Renal cortical epithelial cell (primary cell): ENCODE results near the gene ADGRF5. TPM values are rescaled to one million over a fixed set of nuclear protein-coding genes. Genes with fewer than 3 reads are reported as not detected.

Experiments used
- DNase-seq: peaks from one replicate; pipeline ENCODE4 v3.0.0-alpha.2; 2011; ENCODE audit warnings: low read depth
- total RNA-seq: library from RNA; depleted of rRNA; stranded (reverse); fragments of >200 nt; gene quantifications from 2 replicates; pipeline ENCODE4 v1.2.3, GENCODE V29; 2014

The ADGRF5 gene, protein sequence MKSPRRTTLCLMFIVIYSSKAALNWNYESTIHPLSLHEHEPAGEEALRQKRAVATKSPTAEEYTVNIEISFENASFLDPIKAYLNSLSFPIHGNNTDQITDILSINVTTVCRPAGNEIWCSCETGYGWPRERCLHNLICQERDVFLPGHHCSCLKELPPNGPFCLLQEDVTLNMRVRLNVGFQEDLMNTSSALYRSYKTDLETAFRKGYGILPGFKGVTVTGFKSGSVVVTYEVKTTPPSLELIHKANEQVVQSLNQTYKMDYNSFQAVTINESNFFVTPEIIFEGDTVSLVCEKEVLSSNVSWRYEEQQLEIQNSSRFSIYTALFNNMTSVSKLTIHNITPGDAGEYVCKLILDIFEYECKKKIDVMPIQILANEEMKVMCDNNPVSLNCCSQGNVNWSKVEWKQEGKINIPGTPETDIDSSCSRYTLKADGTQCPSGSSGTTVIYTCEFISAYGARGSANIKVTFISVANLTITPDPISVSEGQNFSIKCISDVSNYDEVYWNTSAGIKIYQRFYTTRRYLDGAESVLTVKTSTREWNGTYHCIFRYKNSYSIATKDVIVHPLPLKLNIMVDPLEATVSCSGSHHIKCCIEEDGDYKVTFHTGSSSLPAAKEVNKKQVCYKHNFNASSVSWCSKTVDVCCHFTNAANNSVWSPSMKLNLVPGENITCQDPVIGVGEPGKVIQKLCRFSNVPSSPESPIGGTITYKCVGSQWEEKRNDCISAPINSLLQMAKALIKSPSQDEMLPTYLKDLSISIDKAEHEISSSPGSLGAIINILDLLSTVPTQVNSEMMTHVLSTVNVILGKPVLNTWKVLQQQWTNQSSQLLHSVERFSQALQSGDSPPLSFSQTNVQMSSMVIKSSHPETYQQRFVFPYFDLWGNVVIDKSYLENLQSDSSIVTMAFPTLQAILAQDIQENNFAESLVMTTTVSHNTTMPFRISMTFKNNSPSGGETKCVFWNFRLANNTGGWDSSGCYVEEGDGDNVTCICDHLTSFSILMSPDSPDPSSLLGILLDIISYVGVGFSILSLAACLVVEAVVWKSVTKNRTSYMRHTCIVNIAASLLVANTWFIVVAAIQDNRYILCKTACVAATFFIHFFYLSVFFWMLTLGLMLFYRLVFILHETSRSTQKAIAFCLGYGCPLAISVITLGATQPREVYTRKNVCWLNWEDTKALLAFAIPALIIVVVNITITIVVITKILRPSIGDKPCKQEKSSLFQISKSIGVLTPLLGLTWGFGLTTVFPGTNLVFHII (N-terminal part only)
- total RNA-seq: 0.17 and 0.70 TPM in 2 replicates

DNA sequence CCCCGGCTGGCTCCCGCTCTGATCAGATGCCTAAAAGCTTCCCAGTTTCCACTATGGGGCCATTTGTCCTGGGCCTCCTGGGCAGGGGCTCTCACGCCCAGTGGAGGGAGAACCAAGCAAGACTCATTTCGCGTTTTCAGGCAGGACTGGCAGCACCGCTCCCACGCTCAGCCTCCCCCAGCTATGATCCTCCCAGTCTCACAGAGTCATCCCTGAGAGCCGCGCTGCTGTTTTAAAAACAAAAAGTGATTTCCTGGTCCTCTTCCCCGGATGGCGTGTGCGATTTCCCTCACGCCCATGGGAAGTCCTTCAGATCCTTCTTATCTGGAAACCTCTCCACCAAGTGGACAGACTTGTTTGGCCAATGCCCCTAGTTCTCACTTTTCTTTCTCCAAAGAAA is at the start of gene ADGRF5:
ADGRF5 (minus strand) TSS at position 208 of the 400 bp plus-strand sequence. CDS start 15,176 bp downstream, outside the sequence.
- DNase-seq: no peak

DNA sequence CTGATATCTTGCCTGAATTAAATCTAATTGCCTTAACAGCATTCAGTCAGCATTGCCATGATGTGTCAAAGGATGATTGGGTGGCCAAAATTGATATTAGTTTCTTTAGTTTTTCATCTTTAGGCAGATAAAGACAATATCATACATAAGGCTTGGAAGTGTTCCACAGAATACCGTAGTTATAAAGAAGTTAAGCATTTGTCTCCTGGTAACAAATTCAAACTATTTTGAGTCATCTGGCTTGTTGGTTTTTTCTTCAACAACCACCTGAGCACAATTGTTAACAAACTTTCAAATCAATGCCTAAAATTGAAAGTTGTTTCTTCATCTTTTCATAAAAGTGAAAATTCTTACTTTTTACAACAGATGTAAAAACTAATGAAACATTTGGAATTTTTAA is 47.5 kb upstream of the ADGRF5 start:
- peak; percentile 19 for DNase-seq

DNA sequence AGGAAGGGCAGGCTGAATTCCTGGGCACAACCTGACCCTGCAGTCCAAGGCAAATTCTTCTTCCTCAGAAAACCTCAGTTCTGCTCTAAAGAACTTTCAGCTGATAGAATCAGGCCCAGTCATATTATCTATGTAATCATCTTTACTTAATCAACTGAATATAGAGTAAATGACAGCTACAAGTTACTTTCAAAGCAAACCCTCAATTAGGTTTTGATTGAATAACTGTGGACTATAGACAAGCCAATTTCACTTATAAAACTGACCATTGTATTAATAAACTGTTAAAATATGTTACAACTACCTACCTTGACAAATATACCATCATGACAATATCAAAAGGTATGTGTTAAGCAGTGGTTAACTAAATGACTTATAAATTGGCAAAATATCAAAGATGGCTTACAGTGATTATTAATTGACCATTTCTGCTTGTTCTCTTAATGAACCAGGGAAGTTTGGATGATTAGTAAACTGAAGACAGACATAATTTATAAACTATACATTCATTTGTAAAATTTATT is 46.1 kb upstream of the ADGRF5 start:
- DNase-seq: peak; percentile 46

DNA sequence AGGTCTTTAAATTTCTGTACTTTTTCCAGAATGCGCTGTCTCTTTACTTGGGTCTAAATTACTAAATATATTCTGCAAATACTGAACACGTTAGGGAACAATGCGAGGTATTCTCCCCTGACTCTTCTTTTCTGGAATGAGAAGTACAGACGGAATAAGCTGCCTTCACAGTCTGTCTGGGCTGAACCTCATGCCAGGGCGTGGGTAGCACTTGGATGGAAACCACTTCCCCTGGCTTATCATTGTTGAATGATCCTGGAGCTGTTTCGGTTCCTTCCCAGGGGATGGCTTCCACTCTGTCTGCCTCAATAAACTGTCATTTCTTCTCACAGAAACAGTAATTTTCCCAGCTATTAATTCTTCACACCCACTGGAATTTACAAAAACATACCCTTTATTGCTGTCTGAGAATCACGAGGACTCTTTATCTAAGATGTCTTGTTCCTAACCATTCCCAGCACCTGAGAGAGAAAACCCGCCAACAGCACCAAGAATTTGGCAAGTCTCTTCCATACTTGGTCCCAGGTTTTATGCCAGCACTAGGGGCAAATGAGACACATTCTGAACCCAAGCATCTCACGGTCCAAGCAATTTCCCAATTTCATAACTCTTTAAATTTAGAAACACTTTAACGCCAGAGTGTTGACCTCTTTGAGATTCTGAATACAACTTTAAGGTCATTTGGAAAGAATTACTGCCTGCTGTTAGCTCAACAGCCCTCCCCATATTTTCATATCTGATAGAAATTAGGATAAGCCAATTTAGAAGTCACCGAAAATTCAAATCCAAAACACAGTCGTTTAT is 43.2 kb upstream of the ADGRF5 start:
- DNase-seq: no peak

DNA sequence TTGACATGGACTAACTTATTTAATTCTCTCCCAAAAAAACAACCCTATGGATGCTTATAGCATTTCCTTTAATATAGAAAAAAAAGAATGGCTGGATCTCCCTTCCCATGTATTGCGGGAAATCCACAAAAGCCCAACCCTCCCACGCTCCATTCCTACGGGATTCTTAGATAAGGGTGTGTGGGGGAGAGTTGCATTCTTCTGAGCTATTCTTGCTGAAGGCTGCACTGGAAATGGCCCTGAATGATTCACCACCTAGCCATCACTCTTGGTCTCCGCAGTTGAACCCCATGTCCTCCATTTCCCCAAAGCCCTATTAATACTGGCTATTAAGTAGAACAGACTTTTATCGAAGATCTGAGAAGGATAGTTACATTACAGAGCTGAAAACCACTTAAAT is 41.9 kb upstream of the ADGRF5 start:
- peak; percentile 19 for DNase-seq

DNA sequence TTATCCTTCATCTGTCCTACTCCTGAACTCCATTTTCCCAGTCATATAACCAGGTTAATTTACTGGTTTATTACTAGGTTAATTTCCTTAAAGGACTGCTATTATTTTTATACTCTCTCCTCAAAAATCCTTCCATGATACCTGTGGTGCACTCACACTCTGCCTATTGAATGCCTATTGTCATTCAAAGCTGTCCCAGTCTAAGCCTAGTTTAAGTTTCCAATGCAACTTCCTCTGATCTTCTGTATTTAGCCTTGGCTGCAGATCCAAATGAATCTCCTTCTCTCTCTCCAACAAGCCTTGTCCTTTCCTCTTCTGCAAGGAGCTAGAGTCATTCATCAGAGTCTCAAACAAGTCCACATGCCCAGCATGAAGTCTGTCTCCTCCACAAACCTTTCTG is 41.3 kb upstream of the ADGRF5 start:
- no peak for DNase-seq

DNA sequence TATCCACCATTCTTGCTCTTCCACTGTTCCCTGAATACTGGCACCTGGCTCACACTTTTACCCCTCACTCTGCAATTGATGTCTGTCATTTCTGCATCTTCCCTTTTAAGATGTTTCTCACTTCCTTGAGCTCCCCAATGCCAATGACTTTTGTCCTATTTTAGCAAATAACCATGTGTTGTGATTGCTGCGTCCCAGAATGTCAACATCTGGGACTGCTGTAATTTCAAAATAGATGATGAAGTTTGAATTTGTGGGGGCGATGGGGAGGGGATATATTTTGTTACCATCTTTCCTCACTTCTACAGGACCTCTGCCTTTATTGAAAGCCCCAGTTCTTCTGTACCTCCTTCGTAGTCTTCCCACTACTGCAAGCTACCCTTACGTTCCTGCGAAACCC is 40.0 kb upstream of the ADGRF5 start:
- DNase-seq: no peak

DNA sequence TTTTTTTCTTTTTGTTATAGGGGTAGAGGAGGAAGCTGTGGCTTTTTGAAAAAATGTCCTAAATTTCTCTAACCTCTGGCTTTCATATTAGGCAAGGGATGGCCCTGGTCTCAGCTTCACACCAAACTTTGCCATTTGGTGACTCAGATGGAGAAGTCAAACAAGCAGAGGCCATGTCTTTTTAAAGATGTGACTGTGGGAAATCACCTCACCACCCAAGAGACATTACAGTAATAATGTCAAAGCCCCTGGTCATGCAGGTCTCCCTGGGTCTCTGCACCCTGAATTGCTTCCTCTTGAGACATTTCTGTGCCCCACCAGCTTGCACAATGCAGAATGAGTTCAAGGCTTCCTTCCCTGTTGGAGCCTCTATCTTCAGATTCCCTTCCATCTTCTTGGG is 39.5 kb upstream of the ADGRF5 start:
- DNase-seq: no peak

DNA sequence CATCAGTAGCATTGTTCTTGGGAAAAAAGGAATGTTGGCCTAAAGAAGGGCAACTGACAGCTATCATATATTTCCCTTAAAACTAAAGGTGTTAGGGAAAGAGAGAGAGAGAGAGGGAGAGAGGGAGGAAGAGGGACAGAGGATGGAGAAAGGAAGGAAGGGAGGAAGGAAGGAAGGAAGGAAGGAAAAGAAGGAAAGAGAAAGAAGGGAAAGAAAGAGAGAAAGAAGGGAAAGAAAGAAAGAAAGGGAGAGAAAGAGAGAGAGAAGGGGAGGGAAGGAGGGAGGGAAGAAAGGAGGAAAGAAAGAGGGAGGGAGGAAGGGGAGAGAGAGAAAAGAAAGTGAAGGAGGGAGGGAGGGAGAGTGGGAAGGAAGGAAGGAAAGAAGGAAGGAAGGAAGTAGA is 37.7 kb upstream of the ADGRF5 start:
- DNase-seq: no peak

DNA sequence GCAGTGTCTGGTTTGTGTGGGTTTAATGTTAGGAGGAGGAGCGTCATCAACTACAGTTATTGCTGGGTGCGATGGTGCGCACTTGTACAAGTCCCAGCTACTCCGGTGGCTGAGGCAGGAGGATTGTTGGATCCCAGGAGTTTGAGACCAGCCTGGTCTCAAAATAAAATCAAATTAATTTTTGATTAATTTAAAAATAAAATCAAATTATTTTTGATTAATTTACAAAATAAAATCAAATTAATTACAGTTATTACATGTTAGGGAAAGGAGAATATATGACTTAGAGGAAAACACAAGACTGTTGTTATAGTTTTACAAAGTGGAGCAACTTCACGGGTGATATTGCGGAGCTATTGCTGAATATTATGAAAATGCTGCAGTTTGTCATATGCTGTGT is 34.7 kb upstream of the ADGRF5 start:
- DNase-seq: no peak

DNA sequence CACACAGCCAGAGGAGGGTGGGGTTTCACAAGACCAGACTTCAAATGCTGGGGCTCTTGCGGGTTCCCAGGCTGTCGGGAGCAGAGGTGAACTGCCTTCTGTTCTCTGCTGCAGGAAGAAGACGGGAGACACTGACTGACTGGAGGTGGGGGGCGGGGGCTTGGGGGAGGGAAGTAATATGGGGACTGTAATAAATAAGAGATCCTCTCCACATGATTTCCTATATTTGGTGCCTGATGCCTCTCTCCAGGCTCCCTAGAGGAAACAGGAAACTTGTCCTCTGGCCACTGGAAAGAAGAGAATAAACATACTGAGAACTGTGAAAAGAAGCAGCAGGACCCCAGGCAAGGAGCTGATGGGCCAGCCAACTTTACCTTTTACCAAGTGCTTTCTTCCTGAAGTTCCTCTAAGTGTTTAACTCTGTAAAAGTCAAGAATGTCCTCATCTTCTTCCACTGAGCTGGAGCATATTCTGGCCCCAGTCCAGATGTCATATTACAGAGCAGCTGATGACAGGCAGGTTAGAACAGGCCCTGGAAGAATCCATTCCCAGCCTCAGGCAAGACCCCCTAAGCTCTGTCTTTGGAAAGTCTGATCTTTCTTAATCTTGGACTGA is 33.2 kb upstream of the ADGRF5 start:
- peak; percentile 26 for DNase-seq

DNA sequence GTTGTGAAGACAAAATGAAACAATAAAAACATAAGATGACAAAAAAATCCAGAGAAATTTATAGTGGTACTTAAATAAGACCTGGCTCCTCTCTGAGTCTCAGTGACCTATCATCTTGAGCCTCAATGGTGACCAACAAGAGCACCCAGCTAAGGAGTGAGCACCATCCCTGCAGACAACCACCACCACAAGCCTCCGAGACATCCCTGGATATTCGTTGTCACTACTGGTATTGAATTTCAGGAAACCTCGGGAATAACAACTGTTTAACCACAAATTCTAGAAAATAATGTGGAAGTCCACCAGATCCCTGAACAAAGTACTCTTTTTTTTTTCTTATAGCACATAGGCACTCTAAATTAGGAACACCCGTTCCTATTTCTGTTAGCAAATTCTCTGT is 32.2 kb upstream of the ADGRF5 start:
- DNase-seq: no peak

DNA sequence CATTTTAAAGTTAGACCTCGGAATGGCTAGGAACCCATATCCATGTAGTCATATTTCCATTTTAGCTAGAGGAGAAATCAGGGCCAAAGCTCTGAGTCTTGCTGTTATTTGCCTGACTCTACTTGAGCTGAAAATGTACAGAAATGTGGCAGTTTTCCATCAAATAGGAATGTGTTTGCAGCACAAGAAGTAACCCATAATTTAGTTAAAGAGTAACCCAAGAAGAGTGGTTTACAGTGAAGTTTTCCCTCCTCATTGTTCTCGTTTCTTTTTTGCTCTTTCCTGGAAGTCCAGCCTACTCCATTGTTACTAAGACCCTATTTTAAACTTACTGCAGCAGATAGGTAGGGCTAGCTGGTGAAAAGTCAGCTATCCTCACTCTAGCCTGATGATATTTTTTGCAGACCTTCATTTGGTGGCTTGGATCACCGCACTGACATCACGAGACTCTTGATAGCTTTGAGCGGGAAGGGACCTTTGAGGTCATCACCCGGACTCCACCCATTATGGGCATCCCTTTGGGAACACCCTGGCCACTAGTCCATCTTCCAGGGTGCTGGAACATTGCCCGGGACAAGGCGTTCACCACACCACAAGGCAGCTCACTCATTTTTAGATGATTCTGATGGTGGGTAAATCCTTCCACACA is 28.0 kb upstream of the ADGRF5 start:
- peak; percentile 93 for DNase-seq

DNA sequence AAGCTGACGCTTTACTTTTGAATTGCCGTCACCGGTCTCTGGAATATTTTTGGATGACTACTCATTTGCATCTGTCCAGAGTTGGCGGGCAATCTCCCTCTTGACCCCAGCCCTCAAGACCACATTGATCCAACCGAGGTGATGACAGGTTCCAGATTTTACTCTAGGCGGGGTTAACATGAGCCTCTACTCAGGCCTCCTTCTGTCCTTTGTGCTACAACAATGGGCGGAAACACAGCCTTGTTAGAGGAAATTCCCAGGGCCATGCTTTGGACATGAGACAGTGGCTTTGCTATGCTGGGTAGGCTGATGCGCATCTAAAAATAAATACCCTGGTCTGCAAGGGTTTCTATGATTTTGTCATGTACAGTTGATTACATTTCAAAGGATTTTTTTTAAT is 27.0 kb upstream of the ADGRF5 start:
- peak; percentile 26 for DNase-seq

DNA sequence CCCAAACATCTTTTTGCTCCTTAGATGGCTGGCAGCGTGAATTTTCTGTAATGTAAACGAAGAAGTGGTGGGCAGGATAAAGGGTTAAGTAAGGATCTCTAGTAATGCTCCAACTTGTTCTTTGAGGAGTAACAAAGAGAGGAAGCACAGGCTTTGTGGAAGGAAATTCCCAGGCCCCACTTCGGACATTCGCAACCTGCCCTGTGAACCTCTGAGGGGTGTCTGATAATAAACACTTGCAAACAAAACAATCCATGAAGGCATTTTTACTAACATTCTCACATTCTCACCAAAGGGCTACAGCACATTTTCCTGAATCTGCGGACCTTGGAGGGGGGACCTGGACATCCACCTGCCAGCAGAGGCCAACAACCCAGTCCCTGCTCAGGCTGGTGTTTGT is 25.8 kb upstream of the ADGRF5 start:
- DNase-seq: no peak

DNA sequence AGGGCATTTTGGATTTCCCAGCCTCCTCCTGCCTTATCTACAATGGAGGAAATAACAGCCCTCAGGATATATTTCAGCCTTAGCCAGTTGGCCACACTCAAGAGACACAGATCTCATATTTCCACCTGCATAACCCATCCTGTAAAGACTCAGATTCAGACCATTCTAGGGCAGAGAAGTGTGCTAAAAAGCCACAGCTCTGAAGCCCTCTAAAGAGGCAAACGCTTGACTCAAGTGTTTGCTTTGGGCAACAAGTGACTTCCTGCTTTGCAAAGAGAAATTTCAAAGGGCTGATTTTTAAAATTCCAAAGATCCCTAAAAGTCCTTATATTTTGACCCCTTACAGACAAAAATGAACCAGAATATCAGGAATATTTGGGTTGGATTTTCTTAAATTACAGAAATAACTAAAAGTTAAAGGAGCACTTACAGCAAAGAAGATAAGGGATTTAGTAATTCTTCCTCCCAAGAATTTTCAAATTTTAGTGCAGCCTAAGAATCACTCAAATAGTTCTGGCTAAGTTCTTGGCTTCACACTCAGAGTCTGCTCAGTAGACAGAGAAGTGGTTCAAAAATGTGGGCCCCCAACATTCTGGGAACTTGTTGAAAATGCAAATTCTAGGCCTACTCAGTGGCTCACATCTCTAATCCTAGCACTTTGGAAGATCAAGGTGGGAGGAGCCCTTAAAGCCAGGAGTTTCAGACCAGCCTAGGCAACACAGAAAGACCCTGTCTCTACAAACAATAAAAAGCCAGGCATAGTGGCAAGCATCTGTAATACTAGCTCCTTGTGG is 18.9 kb upstream of the ADGRF5 start:
- DNase-seq: no peak

DNA sequence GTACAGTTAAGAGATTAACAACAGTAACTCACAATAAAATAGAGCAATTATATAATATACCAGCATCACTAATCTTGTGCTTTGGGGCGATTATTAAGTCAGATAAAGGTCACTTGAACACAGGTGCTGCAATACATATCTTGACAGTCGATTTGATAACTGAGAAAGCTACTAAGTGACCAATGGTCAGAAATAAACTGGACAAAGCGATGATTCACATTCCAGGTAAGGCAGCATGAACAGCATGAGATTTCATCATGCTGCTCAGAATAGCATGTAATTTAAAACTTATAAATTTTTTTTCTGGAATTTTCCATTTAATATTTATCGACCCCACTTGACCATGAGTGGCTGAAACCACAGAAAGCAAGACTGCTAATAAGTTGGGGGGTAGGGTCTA is 15.9 kb upstream of the ADGRF5 start:
- DNase-seq: peak; percentile 34

DNA sequence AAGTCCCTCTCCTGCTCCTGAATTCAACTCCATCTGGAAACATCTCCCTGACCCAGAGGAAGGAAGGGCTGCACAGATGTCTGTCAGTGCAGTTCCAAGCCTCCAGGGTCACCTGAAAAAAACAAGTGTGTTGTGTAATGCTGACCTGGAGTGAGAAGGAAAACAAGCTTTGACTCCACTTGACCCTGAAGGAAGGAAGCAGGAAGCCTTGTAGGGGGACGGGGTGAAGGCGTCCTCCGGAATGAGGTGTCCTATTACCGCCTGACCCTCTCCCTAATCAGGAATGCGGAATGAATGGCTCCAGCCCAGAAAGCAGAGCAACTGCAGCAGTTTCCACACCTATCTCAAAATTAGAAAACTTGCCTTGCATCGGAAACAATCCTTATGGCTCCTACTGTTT is 13.9 kb upstream of the ADGRF5 start:
- peak; percentile 52 for DNase-seq

DNA sequence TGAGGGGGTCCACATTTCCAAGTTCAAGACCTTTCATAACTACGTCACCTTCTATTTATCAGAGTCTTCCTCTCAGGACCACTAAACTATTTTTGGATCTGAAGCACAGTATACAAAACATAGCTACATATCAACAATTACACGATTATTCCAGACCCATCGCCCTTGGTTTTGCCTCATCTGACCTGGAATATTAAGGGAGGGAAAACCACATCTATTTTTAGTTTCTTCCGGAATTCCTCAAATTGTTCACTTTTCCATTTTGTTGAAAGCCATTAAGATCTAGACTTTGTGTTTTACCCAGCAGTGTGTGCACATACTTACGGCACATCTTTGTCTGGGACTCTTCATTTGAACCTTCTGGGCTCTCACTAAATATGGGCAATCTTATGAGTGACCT is 12.0 kb upstream of the ADGRF5 start:
- DNase-seq: peak; percentile 37
